ENCODE data around the gene NFKBIL1. TPM values are rescaled to one million over a fixed set of nuclear protein-coding genes. Genes with fewer than 3 reads are reported as not detected.

NFKBIL1 gene
- total and polyA plus RNA-seq, 9 of the 15 experiments (the other 6 are each of a cell fraction or from before 2014, with no cell fraction given): 0.49 to 33.1 (median 7.6) TPM

DNA sequence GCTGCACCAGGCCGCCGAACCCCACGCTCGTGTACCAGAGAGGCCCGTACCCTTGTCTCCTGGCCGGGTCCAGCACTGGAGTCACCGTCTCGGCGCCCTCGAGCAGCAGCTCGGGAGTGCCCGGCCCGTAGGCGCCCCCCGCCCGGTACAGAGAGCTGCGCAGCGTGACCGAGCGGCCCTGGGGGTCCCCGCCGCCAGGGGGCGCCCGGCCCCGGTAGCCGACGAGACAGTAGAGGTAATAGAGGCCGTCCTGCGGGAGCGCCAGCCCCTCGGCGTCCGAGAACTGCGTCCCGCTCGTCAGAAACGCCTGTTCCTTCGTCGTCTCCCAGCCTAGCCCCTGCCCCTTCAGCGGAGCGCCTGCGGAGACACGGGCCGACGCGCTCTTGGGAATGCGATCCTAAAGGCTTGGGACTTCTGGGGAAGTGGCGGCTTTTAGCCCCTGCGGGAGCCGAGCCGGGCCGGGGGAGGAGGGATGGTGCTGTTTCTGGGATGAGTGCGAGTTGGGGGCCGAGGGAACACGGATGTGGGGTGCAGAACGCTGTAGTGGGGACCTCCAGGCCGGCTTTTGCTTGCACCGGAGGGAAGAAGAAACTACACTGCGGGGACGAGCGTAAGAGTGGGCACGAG is 33.5 kb downstream of the NFKBIL1 start (continued):
- no peak for TF ChIP-seq CHD7 (IDR thresholded peaks at IDR 0.05; ENCODE audit: low read depth, low read length)
- no peak for TF ChIP-seq ZNF311 (CRISPR knock-in tag; IDR thresholded peaks at IDR 0.05)
- TF ChIP-seq CGGBP1 (CRISPR knock-in tag; IDR thresholded peaks at IDR 0.05): no peak
- no peak for TF ChIP-seq SAP30 (IDR thresholded peaks at IDR 0.05; ENCODE audit: borderline replicate concordance, insufficient read depth, low read depth, low read length, poor library complexity, severe bottlenecking)
- no peak for TF ChIP-seq CBFA2T2 (conservative IDR thresholded peaks at IDR 0.05)
- TF ChIP-seq FOSL1 (tag; conservative IDR thresholded peaks at IDR 0.05): no peak
- TF ChIP-seq, protein P1, sequence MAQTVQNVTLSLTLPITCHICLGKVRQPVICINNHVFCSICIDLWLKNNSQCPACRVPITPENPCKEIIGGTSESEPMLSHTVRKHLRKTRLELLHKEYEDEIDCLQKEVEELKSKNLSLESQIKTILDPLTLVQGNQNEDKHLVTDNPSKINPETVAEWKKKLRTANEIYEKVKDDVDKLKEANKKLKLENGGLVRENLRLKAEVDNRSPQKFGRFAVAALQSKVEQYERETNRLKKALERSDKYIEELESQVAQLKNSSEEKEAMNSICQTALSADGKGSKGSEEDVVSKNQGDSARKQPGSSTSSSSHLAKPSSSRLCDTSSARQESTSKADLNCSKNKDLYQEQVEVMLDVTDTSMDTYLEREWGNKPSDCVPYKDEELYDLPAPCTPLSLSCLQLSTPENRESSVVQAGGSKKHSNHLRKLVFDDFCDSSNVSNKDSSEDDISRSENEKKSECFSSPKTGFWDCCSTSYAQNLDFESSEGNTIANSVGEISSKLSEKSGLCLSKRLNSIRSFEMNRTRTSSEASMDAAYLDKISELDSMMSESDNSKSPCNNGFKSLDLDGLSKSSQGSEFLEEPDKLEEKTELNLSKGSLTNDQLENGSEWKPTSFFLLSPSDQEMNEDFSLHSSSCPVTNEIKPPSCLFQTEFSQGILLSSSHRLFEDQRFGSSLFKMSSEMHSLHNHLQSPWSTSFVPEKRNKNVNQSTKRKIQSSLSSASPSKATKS (CRISPR knock-in tag; IDR thresholded peaks at IDR 0.05): no peak
- 0 out of 2 replicates have a peak, but pooled peaks have one; percentile 53 for TF ChIP-seq HCFC1 (IDR thresholded peaks at IDR 0.05; ENCODE audit: low read depth, low read length)
- TF ChIP-seq ZNF282 (CRISPR knock-in tag; IDR thresholded peaks at IDR 0.05): no peak
- no peak for TF ChIP-seq PTTG1 (tag; IDR thresholded peaks at IDR 0.05; ENCODE audit: low read depth)
- no peak for TF ChIP-seq ZC3H11A (IDR thresholded peaks at IDR 0.05; ENCODE audit: low read depth, low read length)
- no peak for TF ChIP-seq CSDE1 (IDR thresholded peaks at IDR 0.05)
- TF ChIP-seq KLF1 (tag; IDR thresholded peaks at IDR 0.05): peak; percentile 45; the same call in 1 of the 2 replicates
- TF ChIP-seq ZNF551 (CRISPR knock-in tag; IDR thresholded peaks at IDR 0.05): no peak
- no peak for TF ChIP-seq SAFB2 (IDR thresholded peaks at IDR 0.05; ENCODE audit: borderline replicate concordance, low read depth, low read length, severe bottlenecking)
